Measurements from ENCODE around the gene TMEFF1.

- TF ChIP-seq POLR2AphosphoS5 (IDR thresholded peaks at IDR 0.05) (no peak), EP300 (IDR thresholded peaks at IDR 0.05) (no peak), CTCF (IDR thresholded peaks at IDR 0.05) (no peak)
These were observed 102.1 kb downstream of the TMEFF1 start for GRCh38 chr9:100575006-100575405.
